ENCODE data around the gene CACNA1C. TPM values are rescaled to one million over a fixed set of nuclear protein-coding genes. Genes with fewer than 3 reads are reported as not detected.

CACNA1C gene
- total RNA-seq, 2 experiments from 2014 or later: 0.05 to 0.08 TPM

- H3K4me1 ChIP-seq (ENCODE audit: insufficient read depth, low read length): no peaks in the 10 kb centered on the region
- TF ChIP-seq CTCF (IDR thresholded peaks at IDR 0.05): no peak
- no peak overlapping the region for H3K4me3 ChIP-seq (ENCODE audit: low read length)
- no peaks in the 10 kb centered on the region for H3K9me3 ChIP-seq (ENCODE audit: control insufficient read depth in 1 of 2, insufficient read depth in 1 of 2, low read length in 2 of 2)
- H3K27ac ChIP-seq (ENCODE audit: low read depth in 1 of 2, low read length in 2 of 2): no peak overlapping the region
- no peaks in the 10 kb centered on the region for H3K27me3 ChIP-seq (ENCODE audit: control insufficient read depth in 1 of 2, insufficient read depth in 2 of 2, low read length in 2 of 2)
- no peaks in the 10 kb centered on the region for H3K36me3 ChIP-seq (ENCODE audit: insufficient read depth, low read length)
- no peaks in the 10 kb centered on the region for H3K36me3 Mint-ChIP-seq (ENCODE audit: low read depth)
- ATAC-seq (ENCODE audit: poor library complexity): no peak
- CTCF ChIA-PET: no interaction called here
- H3K27me3 Mint-ChIP-seq: no peaks in the 10 kb centered on the region
- no peaks in the 10 kb centered on the region for H3K4me1 Mint-ChIP-seq (ENCODE audit: low read depth)
- no peak overlapping the region for H3K27ac Mint-ChIP-seq
- no peak for DNase-seq
- POLR2A ChIA-PET: no interaction called here
- H3K9me3 Mint-ChIP-seq: no peaks in the 10 kb centered on the region
- no peak overlapping the region for H3K4me3 Mint-ChIP-seq
- intact Hi-C loops (cut with DNase I, micrococcal nuclease): no loop called here
Observed at GRCh38 chr12:2192231-2192630, 139.4 kb downstream of the CACNA1C start.

GRCh38 chr12:2194060-2194459, 141.3 kb downstream of the CACNA1C start:
- H3K9me3 ChIP-seq (ENCODE audit: control insufficient read depth in 1 of 2, insufficient read depth in 1 of 2, low read length in 2 of 2): no peaks in the 10 kb centered on the region
- no peaks in the 10 kb centered on the region for H3K36me3 ChIP-seq (ENCODE audit: insufficient read depth, low read length)
- Mint-ChIP-seq H3K4me1 (ENCODE audit: low read depth) (no peaks in the 10 kb centered on the region), H3K9me3 (no peaks in the 10 kb centered on the region), H3K27ac (no peak overlapping the region), H3K36me3 (ENCODE audit: low read depth) (no peaks in the 10 kb centered on the region), H3K27me3 (no peaks in the 10 kb centered on the region), H3K4me3 (no peak overlapping the region)
- DNase-seq (no peak), ATAC-seq (ENCODE audit: poor library complexity) (no peak)
- H3K4me3 ChIP-seq (ENCODE audit: low read length): no peak overlapping the region
- H3K27me3 ChIP-seq (ENCODE audit: control insufficient read depth in 1 of 2, insufficient read depth in 2 of 2, low read length in 2 of 2): no peaks in the 10 kb centered on the region
- no peak overlapping the region for H3K27ac ChIP-seq (ENCODE audit: low read depth in 1 of 2, low read length in 2 of 2)
- H3K4me1 ChIP-seq (ENCODE audit: insufficient read depth, low read length): no peaks in the 10 kb centered on the region
- intact Hi-C loops (cut with DNase I, micrococcal nuclease): no loop called here
- no peak for TF ChIP-seq CTCF (IDR thresholded peaks at IDR 0.05)
- ChIA-PET CTCF (no interaction called here), POLR2A (no interaction called here)

- Histone ChIP-seq H3K27ac (ENCODE audit: low read depth in 1 of 2, low read length in 2 of 2) (no peak overlapping the region), H3K4me1 (ENCODE audit: insufficient read depth, low read length) (no peaks in the 10 kb centered on the region), H3K36me3 (ENCODE audit: insufficient read depth, low read length) (no peaks in the 10 kb centered on the region), H3K4me3 (ENCODE audit: low read length) (no peak overlapping the region), H3K9me3 (ENCODE audit: control insufficient read depth in 1 of 2, insufficient read depth in 1 of 2, low read length in 2 of 2) (no peaks in the 10 kb centered on the region), H3K27me3 (ENCODE audit: control insufficient read depth in 1 of 2, insufficient read depth in 2 of 2, low read length in 2 of 2) (no peaks in the 10 kb centered on the region)
- Mint-ChIP-seq H3K4me3 (no peak overlapping the region), H3K27ac (no peak overlapping the region), H3K27me3 (no peaks in the 10 kb centered on the region), H3K36me3 (ENCODE audit: low read depth) (no peaks in the 10 kb centered on the region), H3K9me3 (no peaks in the 10 kb centered on the region), H3K4me1 (ENCODE audit: low read depth) (no peaks in the 10 kb centered on the region)
- ChIA-PET POLR2A (no interaction called here), CTCF (no interaction called here)
- intact Hi-C loops (cut with DNase I, micrococcal nuclease): no loop called here
- no peak for DNase-seq
- no peak for ATAC-seq (ENCODE audit: poor library complexity)
- TF ChIP-seq CTCF (IDR thresholded peaks at IDR 0.05): no peak
Observed at GRCh38 chr12:2194571-2194970, 141.8 kb downstream of the CACNA1C start.

Measured in CD4-positive, alpha-beta T cell (primary cell).